IPS-18c (cell line): ENCODE results near the gene SMG6.
"Not testable (repeated sequence)": the region's sequence is repeated elsewhere in the genome, so short reads cannot be mapped to it uniquely, and the experiment has no call there.

Source experiments
- H3K4me3 ChIP-seq: 2 replicates; pipeline ENCODE4 v1.7.0; 2013; ENCODE audit warnings: low read depth, mild to moderate bottlenecking, low read length, moderate library complexity; ENCODE audit not compliant: insufficient read depth
- H3K9me3 ChIP-seq: one replicate; pipeline ENCODE4 v1.6.1; 2013; ENCODE audit warnings: mild to moderate bottlenecking, low read length, moderate library complexity; ENCODE audit not compliant: control insufficient read depth, insufficient read depth

Gene SMG6

DNA sequence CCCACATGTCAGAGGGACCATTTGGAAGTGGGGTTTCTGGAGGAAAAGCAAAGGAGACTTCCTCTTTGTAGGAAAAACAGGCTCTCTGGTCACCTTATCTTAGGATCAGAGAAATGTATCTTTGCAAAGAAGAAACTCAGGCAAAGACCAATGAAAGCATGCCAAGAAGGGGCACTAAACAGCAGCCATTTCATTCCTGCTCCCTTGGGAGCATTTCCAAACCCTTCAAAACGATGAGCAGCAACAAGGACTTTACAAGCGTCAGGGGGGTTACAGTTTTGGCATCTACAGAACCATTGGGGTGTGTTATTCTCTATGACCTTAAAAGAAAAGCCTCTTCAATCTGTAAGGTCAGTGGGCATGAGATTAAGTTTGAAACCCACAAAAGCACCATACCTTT is 122.8 kb downstream of the SMG6 start:
- no peak overlapping the region for H3K4me3 ChIP-seq
- no peaks in the 10 kb centered on the region for H3K9me3 ChIP-seq

DNA sequence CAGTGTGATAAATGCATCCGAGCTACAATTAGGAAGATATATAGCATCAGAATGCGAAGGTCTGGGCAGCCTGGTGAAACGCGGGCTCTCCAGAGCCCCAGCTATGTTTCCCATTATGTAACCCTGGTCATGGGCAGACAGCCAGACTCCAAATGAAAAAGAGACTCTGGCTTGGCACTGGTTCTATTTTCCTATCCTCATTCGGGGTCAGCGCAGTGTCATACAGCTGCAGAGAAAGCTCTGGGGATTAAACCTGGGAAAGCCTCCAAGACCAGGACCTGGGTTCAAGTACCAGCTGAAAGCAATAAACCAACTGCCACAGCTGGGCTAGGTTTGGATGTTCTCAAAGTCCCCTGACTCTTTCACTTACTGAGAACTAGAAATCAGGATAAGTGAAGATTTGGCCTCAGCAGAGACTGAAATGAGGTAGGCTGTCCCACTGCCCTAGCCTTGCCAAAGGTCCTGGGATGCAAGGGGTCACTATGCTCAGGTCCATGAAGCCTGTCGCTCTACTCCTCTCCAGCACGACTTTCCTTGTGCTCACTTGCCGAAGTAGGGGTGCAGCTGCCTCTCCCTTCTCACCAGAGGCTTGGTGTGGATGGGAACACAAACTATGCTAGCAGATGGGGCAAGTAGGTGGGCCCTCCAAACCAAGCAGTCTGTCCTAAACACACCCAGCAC is 123.8 kb downstream of the SMG6 start:
- Histone ChIP-seq H3K4me3 (no peak overlapping the region), H3K9me3 (no peaks in the 10 kb centered on the region)

DNA sequence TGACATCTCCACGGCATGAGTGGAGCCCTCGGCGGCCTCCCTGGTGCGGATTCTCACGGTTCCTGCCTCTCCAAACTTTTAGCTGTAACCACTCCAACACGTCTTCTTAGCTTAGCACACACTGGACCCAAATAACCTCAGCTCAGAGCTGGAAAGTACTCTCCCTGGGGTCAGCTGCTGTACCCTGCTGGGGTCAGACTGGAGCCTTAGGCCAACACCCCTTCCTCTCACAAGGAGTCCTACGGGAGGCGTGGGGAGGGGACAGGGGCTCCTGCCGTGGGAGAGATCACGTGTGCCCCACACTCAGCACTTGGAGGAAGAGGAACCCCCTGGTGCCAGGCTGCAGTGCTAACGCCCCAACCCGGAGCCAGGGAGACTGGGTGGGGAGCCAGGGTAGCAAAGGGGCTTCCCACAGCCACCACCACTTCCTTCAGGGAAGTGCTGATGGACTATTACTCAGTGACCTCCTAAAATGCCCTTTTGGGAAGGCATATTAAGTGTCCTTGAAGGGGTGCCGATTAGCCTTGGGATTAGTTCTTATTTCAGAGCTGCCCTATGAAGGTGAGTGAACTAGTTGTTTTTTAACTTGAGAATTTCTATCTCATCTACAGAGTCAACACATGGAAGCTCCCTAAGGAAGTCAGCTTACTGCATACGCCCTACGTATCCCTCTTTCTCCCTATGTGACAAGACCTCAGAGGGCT is 124.6 kb downstream of the SMG6 start:
- H3K9me3 ChIP-seq: no peaks in the 10 kb centered on the region
- H3K4me3 ChIP-seq: no peak overlapping the region

DNA sequence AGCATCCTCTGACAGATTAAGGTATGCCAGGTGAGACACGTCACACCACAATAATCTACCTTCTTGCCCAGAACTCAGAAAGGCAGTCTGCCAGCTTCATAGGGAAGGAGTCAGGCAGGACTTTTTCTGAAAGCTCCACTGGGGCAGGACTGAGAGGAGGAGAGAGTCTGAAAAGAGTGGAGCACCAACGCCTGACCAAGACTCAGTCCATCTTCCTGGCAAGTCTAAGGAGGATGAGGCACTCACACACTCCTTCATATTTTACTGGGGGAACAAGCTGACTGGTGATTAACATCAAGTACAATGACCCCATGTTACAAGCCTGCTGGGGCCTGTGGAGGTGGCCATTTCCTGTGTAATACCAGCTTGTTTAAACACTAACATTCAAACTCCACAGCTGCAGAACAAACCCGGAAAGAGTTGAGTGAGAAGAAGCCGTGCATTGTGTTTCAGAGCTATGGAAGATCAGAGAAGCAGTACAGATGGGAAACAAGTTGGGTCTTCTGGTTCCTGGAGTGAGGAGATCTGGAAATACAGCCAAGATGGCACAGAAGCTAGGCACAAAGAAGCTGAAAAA is 126.3 kb downstream of the SMG6 start:
- H3K4me3 ChIP-seq: no peak overlapping the region

DNA sequence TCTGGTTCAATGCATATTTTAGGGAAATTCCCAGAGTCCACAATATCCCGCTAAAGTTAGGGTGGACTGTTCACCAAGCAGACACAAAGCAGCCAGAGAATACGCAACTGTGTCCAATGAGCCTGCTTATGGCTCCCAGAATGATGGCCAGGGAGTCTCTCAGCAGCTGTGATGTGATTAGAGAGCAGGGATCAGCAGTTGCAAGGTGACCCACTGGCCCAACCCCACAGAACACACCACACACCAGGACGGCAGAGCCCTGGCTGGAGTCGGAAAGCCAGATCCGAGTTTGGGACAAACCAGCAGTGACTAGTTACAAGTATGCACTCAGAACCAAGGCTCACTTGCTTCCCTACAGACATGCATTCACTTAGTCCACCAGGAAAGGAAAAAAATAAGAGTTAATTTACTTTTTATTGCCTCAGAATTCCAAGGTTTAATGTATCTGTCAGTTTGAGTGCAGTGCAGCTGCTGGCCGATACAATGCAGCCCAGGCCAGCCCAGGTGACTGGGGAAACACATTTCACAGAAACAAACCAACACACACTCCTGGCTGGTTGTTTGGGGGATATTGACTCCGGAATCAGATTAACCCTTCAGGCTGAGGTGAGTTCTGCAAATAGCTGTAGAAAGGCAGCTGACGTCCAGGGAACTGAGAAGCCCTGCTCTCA is 127.0 kb downstream of the SMG6 start:
- Histone ChIP-seq H3K9me3 (no peaks in the 10 kb centered on the region), H3K4me3 (no peak overlapping the region)

More for the DNA sequence above, 126.3 kb downstream of the SMG6 start:
- H3K9me3 ChIP-seq: no peaks in the 10 kb centered on the region

DNA sequence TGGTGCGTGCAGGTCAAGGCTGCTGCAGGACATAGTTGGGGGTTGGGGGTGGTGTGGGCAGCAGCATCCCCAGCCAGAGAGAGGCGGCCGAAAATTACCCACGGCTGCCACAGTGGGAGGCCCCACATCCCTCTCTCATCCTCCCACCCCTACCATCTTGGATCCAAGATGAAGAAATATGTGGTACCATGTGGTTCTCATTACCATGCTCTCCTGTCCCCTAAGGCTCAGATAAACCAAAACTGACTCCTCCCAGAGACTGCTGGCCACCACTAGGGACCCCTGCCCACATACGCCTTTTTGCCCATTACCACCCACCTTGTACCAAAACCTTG is 128.3 kb downstream of the SMG6 start:
- Histone ChIP-seq H3K9me3 (no peaks in the 10 kb centered on the region), H3K4me3 (no peak overlapping the region)

DNA sequence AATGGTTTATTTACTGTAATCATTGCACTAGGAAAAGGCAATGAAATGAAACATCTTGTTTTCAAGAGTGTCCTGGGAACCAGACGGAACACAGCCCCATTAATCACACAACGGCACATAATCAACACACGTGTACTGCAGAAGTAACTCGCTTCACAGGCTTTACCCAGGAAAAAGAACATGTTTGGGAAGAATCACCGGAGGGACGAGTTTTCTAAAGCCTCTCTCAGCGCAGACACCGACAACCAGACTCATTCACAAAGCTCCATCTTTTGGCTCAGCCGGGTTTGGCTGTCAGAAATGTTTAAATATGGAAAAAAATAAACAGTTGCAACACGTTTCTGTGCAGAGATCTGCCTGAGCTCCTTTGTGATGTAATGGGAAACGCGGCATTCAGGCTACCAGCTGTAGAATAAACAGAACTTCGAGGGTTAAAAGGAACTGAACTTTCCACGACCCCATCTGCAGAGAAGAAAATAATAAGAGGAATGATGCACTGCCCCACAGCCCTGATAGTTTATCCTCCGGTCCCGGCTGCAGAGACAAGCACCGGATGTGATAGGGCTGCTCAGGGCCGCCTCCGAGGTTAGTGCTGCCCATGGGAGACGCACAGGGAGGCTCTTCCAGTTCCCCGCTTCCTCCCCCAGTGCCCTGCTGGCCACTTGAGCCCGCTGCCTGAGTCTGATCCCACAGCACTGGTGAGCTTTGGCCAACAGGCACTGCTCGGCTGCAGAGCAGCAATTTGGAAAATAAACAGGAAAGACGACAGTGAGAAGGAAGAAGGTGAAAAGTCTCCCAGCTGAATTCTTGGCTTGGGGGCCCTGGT is 128.9 kb downstream of the SMG6 start:
- no peaks in the 10 kb centered on the region for H3K9me3 ChIP-seq
- no peak overlapping the region for H3K4me3 ChIP-seq

DNA sequence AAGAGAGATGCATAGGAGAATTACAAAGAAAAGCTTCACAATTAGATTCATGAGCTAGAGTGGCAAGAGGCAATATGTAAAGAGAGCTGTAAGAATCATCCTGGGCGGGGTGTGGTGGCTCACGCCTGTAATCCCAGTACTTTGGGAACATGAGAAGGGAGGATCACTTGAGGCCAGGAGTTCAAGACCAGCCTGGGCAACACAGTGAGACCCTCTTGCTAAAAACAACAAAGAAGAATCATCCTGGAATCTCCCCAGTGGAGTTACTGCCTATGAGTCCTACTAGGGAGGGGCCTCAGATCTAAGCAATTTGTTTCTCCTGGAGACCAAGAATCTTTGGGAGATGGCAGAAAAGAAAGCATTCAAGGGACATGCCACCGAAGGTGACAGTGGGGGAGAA is 129.6 kb downstream of the SMG6 start:
- no peak overlapping the region for H3K4me3 ChIP-seq
- H3K9me3 ChIP-seq: no peaks in the 10 kb centered on the region

DNA sequence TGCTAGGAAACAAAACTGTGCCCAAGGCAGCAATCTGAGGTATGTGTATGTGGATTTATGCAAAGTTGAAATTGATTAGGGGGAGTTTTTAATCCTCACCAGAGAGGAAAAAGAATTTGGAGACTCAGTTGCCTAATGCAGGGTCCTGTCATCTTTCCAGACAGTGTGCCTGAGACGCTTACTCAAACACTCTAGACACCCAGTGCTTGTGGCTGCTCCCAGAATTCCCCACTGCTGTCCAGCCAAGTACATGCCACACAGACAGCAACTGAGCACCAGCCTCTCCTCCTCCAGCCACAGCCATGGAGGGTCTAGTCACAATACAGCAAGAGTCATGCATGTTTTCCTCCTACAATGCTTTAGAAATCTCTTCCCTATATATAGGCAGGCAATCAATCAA is 130.6 kb downstream of the SMG6 start:
- H3K4me3 ChIP-seq: no peak overlapping the region
- no peaks in the 10 kb centered on the region for H3K9me3 ChIP-seq

DNA sequence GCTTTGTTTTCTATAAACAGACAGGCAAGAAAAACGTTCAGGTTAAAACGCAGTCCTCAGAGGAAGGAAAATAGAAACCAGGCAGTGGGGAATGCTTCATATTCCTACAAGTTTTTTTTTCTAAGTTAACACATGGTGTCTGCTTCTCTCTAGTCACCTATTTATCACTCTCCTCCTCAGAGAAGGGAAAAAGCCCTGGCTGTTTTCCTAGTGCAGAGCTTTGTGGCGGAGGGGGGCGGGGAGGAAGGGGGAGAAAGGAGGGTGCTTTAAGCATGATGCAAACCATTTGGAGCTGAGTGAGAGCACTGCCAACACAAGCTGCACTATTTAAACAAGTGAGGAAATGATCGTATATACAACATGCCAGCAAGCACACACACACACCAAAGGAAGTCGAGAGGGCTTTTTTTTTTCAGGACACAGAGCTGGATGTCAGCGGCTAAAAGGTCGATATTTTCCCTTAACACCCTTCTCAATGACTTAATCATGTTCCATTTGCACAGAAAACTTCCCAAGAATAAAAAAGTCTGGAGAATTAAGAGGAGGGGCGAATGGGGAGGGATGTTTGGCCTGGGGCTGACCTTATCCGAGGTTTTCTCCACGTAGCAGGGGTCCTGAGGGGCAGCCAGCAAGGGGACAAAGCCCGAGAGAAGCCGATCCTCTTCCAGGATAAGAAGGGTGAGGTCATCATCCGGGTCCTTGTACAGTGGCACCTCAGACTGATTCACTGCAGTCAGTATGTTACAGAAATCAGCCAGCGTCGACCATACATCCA is 131.3 kb downstream of the SMG6 start:
- no peak overlapping the region for H3K4me3 ChIP-seq
- no peaks in the 10 kb centered on the region for H3K9me3 ChIP-seq

DNA sequence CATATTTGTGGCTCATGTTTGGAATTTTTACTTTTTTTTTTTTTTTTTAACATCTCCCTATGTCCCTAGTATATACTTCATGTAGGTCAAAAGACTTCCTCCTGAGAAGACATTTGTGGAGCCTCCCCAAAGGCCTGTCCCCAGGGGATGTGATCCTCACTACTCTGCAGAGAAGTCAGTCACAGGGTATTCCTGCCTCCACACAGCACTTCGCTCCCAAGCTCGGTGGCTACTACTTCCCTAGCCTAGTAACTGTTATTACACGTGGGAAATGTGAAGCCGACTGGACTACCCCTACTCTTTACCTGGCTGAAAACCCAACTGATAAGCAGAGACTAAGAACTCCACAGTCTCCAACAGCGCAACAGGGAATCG is 131.9 kb downstream of the SMG6 start:
- no peak overlapping the region for H3K4me3 ChIP-seq
- H3K9me3 ChIP-seq: no peaks in the 10 kb centered on the region

DNA sequence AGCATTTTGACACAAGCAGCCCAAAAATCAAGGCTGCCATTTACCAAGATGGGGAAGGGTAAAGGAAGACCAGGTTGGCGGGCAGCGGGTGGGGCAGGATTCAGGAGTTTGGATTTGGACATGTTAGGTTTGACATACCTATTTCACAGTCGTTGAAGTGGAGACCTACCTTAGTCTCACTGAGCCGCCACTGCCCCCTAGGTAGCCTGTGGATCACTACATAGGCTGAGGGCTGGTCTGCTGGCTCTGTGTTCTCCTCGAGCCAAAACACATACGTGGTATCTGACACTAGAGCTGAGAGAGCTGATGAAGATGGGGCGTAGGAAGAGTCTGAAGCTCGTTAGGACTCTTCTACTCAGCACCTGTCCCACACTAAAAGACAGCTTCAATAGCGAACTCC is 133.6 kb downstream of the SMG6 start:
- no peak overlapping the region for H3K4me3 ChIP-seq
- H3K9me3 ChIP-seq: no peaks in the 10 kb centered on the region

DNA sequence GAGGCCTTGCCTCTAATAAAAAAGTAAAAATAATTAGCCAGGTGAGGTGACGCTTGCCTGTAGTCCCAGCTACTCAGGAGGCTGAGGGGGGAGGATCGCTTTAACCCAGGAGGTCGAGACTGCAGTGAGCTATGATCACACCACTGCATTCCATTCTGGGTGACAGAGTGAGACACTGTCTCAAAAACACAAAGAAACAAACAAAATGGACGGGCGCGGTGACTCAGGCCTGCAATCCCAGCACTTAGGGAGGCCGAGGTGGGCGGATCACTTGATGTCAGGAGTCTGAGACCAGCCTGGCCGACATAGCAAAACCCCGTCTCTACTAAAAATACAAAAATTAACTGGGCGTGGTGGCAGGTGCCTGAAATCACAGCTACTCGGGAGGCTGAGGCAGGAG is 137.9 kb downstream of the SMG6 start:
- H3K9me3 ChIP-seq, H3K4me3 ChIP-seq: not testable (repeated sequence)

DNA sequence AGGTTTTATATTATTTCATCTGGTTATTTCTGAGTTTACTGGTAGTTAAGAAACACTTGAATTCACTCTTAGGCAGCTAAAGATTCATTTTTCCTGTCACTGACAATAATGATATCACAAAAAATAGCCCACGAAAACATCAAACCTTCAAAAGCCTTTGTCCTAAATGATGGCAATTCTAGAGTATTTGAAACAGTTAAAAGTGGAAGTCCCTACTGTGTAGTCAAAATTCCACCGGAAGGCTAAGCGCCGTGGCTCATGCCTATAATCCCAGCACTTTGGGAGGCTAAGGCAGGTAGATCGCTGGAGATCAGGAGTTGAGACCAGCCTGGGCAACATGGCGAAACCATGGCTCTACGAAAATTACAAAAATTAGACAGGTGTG is 145.2 kb downstream of the SMG6 start:
- Histone ChIP-seq H3K9me3 (no peaks in the 10 kb centered on the region), H3K4me3 (no peak overlapping the region)

DNA sequence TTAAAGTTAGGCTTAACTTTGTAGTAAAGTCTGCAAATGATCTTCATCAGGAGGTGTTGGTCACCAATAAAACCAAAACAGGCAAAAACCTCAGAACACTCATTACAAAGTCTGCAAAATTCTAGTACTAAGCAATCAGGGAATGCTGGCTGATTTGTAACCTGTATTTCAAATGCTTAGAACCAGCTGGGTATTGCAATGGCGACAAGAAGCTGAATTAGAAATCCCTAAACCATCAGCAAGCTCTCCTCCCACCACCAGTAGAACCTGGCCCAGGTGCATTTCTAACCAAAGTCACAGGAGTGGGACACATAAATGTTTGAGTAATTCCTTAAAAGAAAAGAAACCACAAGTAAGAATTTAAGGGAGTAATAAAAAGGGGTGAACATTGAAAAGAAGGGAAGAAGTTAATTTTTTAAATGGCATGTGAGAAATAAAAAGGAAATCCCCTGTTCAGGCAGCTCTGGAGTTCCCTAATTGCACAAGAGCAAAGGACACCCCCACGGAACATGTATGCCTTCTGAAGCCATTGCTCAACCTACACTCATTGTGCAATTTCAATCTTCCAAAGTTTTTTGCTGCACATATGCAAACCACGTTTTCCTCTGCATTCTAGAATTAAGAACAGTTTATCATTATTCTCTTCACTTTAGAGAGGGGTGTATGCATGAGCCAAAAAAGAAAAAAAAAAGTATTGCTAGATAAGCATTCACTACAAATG is 145.8 kb downstream of the SMG6 start:
- H3K4me3 ChIP-seq: no peak overlapping the region
- H3K9me3 ChIP-seq: no peaks in the 10 kb centered on the region

DNA sequence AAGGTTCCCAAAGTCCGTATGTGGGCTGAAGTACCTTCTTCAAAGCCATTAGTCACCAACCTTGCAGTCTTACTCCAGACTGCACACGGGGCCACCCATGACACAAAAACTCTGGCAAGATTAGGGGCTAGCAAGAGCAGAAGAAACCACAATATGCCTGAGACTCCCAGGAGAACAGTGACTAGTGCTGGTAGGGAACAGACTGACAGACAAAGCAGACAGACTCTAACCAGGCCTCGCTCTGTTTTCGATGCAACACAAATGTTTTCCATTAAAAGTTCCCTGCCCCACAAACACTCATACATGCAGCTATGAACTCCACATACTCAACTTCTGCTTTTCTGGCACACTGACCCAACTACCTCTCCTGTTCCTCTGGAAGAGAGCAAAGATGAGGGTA is 146.5 kb downstream of the SMG6 start:
- H3K4me3 ChIP-seq: no peak overlapping the region
- no peaks in the 10 kb centered on the region for H3K9me3 ChIP-seq
